Activated naive CD4-positive, alpha-beta T cell treated with anti-CD3 and anti-CD28 coated beads, Interleukin-2, amount 50 U/mL, for 24 hours (primary cell): Measurements from ENCODE around the gene SCLY.
A peak's percentile ranks its signal among the peaks of the same experiment; 100 is the strongest.

Experiments
- H3K27ac Mint-ChIP-seq: one replicate; pipeline ENCODE4 v1.8.0; 2021; ENCODE audit warnings: mild to moderate bottlenecking, mixed read lengths
- H3K27me3 Mint-ChIP-seq: one replicate; pipeline ENCODE4 v1.8.0; 2021; ENCODE audit warnings: mixed read lengths
- H3K36me3 Mint-ChIP-seq: one replicate; pipeline ENCODE4 v1.8.0; 2021; ENCODE audit warnings: mixed read lengths
- H3K4me1 Mint-ChIP-seq: one replicate; pipeline ENCODE4 v1.8.0; 2021; ENCODE audit warnings: mixed read lengths
- H3K4me3 Mint-ChIP-seq: one replicate; pipeline ENCODE4 v1.8.0; 2021; ENCODE audit warnings: mild to moderate bottlenecking, mixed read lengths
- H3K9me3 Mint-ChIP-seq: one replicate; pipeline ENCODE4 v1.8.0; 2021; ENCODE audit warnings: mixed read lengths

The SCLY gene

DNA sequence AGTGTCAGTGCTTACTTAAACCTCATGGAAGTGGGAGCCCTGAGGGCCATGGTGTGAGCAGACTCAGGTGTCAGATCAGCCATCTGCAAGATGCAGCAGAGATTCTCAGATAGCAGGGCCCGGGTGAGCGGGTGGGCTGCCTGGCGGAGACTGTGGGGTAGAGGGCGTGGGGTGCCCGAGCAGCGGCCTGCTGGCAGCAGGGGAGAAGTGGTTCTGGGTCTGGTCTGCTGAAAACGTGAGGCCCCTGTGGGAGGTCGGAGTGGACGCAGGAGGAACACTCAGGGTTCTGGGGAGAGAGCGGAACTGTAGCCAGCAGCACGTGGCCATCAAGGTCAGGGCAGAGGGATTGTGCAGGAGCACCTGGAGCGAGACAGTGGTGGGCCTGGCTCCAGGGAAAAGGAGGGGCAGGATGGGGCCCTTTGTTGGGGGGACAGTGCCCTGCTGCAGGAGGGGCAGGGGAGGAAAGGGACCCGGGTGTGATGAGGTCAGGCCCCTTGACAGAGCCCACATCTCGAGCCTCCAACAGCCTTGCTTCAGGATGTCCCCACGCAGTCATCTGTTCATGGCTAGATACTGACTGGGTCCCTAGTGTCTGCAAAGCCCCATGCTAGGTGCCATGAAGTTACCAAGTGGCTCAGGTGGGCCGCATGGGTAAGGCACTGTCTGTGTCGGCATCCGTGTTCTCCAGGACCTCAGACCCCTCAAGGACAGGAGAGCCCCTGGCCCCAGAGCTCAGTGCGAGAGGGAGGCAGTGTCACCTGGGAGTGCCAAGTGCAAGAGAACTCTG, 36.6 kb downstream of the SCLY start:
- peak overlapping the region; percentile 23 for H3K27ac Mint-ChIP-seq
- H3K27me3 Mint-ChIP-seq = no peaks in the 10 kb centered on the region
- H3K4me1 Mint-ChIP-seq = peaks cover 3% of the 10 kb centered on the region
- peaks cover 3% of the 10 kb centered on the region for H3K36me3 Mint-ChIP-seq
- no peak overlapping the region for H3K4me3 Mint-ChIP-seq
- H3K9me3 Mint-ChIP-seq = no peaks in the 10 kb centered on the region

GRCh38 chr2:238097988-238098871, 37.4 kb downstream of the SCLY start:
- no peaks in the 10 kb centered on the region for H3K27me3 Mint-ChIP-seq
- peak overlapping the region; percentile 23 for H3K27ac Mint-ChIP-seq
- H3K36me3 Mint-ChIP-seq = peaks cover 3% of the 10 kb centered on the region
- H3K4me3 Mint-ChIP-seq = no peak overlapping the region
- H3K9me3 Mint-ChIP-seq = no peaks in the 10 kb centered on the region
- peaks cover 3% of the 10 kb centered on the region for H3K4me1 Mint-ChIP-seq

- Mint-ChIP-seq H3K9me3 (no peaks in the 10 kb centered on the region), H3K4me1 (peaks cover 3% of the 10 kb centered on the region), H3K27me3 (no peaks in the 10 kb centered on the region), H3K4me3 (no peak overlapping the region), H3K27ac (no peak overlapping the region), H3K36me3 (peaks cover 3% of the 10 kb centered on the region)
Measured at GRCh38 chr2:238098901-238099713, 38.3 kb downstream of the SCLY start.

DNA sequence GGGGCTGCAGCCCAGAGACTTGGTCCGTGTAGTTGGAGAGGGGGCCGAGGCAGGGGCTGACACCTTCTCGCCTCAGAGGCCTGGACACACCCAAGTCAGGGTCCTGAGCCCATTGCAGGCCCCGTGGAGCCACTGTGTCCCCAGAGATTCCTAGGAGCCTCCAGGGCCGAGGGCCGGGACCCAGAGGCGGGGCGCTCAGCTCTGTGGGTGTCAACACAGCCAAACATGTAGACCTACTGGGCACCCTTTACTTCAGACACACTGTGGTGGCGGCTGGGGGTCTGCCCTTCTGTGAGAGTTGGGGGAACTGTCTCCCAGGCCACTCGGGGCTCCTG, 38.9 kb downstream of the SCLY start:
- no peaks in the 10 kb centered on the region for H3K27me3 Mint-ChIP-seq
- no peak overlapping the region for H3K4me3 Mint-ChIP-seq
- H3K36me3 Mint-ChIP-seq = peaks cover 3% of the 10 kb centered on the region
- no peak overlapping the region for H3K27ac Mint-ChIP-seq
- H3K4me1 Mint-ChIP-seq = peaks cover 3% of the 10 kb centered on the region
- no peaks in the 10 kb centered on the region for H3K9me3 Mint-ChIP-seq

DNA sequence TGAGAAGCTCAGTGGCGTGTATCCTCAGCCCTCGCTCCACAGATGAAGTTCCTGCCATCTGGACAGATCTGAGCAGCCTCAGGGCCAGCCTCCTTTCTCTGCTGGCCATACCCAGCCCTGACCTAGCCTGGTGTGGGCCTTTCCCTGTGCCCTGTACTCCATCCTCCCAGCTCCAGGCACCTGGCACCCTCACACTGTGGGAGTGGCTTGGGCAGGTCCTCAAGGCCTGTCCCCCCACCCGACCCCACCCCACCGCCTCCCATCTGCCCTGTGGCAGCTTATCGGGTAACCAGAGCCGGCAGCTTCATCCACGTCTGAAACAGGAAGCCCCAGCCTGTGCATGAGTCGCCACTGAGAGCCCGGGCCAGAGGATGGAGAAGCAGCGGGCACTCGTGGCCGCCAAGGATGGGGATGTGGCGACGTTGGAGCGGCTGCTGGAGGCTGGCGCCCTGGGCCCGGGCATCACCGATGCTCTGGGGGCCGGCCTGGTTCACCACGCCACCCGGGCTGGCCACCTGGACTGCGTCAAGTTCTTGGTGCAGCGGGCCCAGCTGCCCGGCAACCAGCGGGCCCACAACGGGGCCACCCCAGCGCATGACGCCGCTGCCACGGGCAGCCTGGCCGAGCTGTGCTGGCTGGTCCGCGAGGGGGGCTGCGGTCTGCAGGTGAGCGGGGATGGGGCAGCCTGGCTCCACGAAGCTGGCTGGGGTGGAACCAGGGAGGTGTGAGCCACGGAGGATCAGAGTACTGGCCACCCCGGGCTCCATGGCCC, 39.4 kb downstream of the SCLY start, which contains the start of gene ESPNL:
TSS of gene ESPNL (plus strand) at position 292 of the 772 bp plus-strand sequence. CDS start at position 372, 80 bp downstream.
- H3K9me3 Mint-ChIP-seq = no peaks in the 10 kb centered on the region
- H3K36me3 Mint-ChIP-seq = no peaks in the 10 kb centered on the region
- peaks cover 3% of the 10 kb centered on the region for H3K4me1 Mint-ChIP-seq
- no peak within 1 kb of the TSS for H3K4me3 Mint-ChIP-seq
- H3K27ac Mint-ChIP-seq = no peak within 1 kb of the TSS
- H3K27me3 Mint-ChIP-seq = no peaks in the 10 kb centered on the region

GRCh38 chr2:238100821-238101771, 40.3 kb downstream of the SCLY start:
- no peak overlapping the region for H3K4me3 Mint-ChIP-seq
- H3K9me3 Mint-ChIP-seq = no peaks in the 10 kb centered on the region
- H3K36me3 Mint-ChIP-seq = no peaks in the 10 kb centered on the region
- no peak overlapping the region for H3K27ac Mint-ChIP-seq
- H3K4me1 Mint-ChIP-seq = peaks cover 3% of the 10 kb centered on the region
- no peaks in the 10 kb centered on the region for H3K27me3 Mint-ChIP-seq

DNA sequence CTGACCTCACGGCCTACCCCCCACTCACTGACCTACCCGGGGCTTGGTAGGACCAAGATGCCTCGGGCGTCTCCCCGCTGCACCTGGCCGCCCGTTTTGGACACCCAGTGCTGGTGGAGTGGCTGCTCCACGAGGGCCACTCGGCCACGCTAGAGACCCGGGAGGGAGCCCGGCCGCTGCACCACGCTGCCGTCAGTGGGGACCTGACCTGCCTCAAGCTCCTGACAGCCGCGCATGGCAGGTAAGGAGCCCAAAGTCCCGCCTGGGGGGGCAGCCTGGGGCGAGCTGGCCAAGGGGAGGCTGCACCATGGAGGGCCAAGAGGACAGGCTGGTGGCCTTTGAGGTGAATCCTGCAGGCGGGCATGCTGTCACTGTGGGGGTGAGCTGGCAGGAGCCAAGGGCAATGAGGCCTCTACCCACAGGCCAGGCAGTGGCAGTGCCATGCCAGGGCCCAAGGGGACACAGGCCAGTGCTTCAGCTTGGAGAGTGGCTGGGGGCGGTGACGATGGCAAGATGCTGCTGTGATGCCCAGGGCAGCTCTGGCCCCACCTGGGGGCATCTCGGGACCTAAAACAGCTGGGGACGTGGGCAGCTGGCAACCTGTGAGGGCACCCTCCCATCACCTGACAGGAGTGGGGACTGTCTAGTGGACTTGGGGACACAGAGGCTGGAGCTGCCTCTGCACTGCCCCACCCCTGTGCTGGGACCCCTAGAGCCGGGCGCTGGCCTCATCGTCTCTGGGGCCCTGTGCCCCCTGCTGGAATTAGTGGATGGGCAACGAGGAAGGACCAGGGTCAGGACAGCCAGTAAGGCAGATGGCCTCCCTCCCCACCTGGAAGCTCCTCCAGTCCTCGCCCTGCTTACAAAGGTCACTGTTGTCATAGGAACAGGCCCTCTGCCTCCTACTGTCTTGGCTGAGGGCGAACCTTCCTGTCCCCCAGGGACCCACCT, 41.4 kb downstream of the SCLY start:
- H3K4me3 Mint-ChIP-seq = no peak overlapping the region
- peaks cover 3% of the 10 kb centered on the region for H3K4me1 Mint-ChIP-seq
- H3K9me3 Mint-ChIP-seq = no peaks in the 10 kb centered on the region
- H3K36me3 Mint-ChIP-seq = no peaks in the 10 kb centered on the region
- no peak overlapping the region for H3K27ac Mint-ChIP-seq
- no peaks in the 10 kb centered on the region for H3K27me3 Mint-ChIP-seq

- Mint-ChIP-seq H3K27ac (no peak overlapping the region), H3K9me3 (no peaks in the 10 kb centered on the region), H3K4me3 (no peak overlapping the region), H3K27me3 (no peaks in the 10 kb centered on the region), H3K4me1 (peaks cover 3% of the 10 kb centered on the region), H3K36me3 (no peaks in the 10 kb centered on the region)
Measured at GRCh38 chr2:238102865-238103264, 42.1 kb downstream of the SCLY start.

DNA sequence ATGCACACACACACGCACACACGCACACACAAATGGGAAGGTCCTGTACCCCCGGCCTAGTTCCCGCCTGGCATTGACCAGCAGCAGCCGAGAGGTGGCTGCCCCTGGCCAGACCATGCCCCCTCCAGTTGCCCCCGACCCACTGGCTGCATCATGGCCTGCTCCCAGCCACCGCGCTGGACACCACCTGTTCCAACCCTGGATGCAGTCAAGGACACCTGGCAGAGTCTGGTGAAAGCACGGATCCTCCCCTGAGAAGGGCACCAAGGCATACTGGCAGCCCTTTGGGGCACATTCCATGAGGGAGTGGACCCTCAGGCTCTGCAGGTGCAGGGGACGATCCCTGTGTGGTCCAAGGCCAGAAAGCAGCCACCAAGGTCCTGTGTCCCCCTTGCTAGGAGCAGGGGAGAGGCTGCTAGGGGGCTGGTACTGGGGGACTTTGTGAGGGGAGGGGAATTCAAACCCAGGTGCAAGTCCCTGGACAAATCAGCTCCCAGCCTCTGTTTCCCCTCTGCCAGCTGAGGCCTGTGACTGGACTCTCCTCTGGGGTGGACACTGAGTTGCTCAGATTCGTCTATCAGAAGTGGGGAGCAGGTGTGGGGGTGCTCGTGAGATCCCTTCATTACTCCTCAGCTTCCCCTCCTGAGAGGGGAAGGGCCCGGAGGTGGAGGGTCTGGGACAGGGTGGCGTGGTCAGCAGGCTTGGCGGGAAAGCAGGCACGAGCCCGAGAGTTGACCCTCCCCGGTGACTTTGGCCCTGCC, 42.8 kb downstream of the SCLY start:
- Mint-ChIP-seq H3K27ac (no peak overlapping the region), H3K9me3 (no peaks in the 10 kb centered on the region), H3K36me3 (no peaks in the 10 kb centered on the region), H3K27me3 (no peaks in the 10 kb centered on the region), H3K4me3 (no peak overlapping the region), H3K4me1 (peaks cover 3% of the 10 kb centered on the region)

DNA sequence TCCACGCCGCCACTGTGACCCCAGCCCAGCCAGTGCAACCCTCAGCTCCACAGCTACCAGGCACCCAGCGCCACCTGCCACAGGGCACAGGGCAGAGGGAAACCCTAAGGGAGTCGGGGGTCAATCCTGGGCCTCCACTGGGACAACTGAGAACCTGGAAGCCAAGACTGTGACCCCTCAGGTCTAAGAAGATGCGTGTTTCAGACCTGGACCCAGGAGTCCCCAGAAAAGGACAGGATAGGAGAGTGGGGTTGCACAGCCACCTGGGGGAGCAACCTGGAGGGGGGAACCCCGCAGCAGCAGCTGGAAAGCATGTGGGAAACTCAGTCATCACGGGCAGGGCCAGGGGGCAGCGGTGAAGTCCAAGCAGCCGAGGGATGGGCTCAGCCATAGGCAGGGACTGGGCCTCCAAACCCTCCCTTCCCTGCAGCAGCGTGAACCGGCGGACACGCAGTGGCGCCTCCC, 43.5 kb downstream of the SCLY start:
- H3K36me3 Mint-ChIP-seq = no peaks in the 10 kb centered on the region
- H3K4me3 Mint-ChIP-seq = no peak overlapping the region
- no peaks in the 10 kb centered on the region for H3K27me3 Mint-ChIP-seq
- H3K9me3 Mint-ChIP-seq = no peaks in the 10 kb centered on the region
- peaks cover 5% of the 10 kb centered on the region for H3K4me1 Mint-ChIP-seq
- H3K27ac Mint-ChIP-seq = no peak overlapping the region

DNA sequence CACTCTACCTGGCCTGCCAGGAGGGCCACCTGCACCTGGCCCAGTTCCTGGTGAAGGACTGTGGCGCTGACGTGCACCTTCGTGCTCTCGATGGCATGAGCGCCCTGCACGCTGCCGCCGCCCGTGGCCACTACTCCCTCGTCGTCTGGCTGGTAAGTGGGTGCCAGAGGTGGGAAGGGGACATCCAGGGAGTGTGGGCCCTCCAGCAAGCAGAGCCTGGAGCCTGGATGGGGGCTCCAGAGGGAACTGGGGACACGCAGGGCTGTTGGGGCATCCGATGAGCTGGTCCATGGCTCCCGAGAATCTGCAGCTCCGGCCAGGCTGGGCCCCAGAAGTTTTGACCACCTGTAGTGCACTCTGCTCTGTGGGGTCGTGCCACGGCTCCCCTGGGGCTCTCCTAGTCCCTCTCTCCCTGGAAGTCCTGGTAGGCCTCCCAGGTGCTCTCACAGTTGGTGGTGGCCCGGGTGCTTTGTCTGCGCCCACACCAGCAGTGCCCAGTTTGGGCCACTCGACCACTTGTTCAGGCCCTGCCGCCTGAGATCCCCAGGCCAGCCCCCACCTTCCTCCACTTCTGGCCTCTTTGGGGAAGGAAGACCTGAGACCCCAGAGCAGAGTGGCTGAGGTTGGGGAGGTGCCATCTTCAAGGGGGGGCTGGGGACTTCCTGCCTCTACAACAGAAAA, 44.0 kb downstream of the SCLY start:
- H3K27me3 Mint-ChIP-seq = no peaks in the 10 kb centered on the region
- H3K4me3 Mint-ChIP-seq = no peak overlapping the region
- no peaks in the 10 kb centered on the region for H3K9me3 Mint-ChIP-seq
- no peak overlapping the region for H3K27ac Mint-ChIP-seq
- no peaks in the 10 kb centered on the region for H3K36me3 Mint-ChIP-seq
- peaks cover 8% of the 10 kb centered on the region for H3K4me1 Mint-ChIP-seq
